ENCODE measurements around the gene EEFSEC.

GRCh38 chr3:128155616-128156360, 2.5 kb downstream of the EEFSEC start:
- TF ChIP-seq POLR2AphosphoS5 (IDR thresholded peaks at IDR 0.05; ENCODE audit: low read depth) (no peak), SPI1 (IDR thresholded peaks at IDR 0.05; ENCODE audit: borderline replicate concordance, low read depth) (peak; percentile 84; the same call in 1 of the 2 replicates), REST (IDR thresholded peaks at IDR 0.05; ENCODE audit: insufficient replicate concordance, low read depth) (no peak), GABPA (IDR thresholded peaks at IDR 0.05; ENCODE audit: low read depth) (no peak)
- TF ChIP-seq, protein P1, sequence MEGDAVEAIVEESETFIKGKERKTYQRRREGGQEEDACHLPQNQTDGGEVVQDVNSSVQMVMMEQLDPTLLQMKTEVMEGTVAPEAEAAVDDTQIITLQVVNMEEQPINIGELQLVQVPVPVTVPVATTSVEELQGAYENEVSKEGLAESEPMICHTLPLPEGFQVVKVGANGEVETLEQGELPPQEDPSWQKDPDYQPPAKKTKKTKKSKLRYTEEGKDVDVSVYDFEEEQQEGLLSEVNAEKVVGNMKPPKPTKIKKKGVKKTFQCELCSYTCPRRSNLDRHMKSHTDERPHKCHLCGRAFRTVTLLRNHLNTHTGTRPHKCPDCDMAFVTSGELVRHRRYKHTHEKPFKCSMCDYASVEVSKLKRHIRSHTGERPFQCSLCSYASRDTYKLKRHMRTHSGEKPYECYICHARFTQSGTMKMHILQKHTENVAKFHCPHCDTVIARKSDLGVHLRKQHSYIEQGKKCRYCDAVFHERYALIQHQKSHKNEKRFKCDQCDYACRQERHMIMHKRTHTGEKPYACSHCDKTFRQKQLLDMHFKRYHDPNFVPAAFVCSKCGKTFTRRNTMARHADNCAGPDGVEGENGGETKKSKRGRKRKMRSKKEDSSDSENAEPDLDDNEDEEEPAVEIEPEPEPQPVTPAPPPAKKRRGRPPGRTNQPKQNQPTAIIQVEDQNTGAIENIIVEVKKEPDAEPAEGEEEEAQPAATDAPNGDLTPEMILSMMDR (IDR thresholded peaks at IDR 0.05; ENCODE audit: insufficient read depth, low read length): no peak

All from HL-60 (cell line).